GM18951 (cell line): Measurements from ENCODE around the gene VOPP1.

Experiments
- POLR2A ChIP-seq: IDR thresholded peaks from 4 replicates; pipeline ENCODE4 v1.6.1; 2011; ENCODE audit warnings: mild to moderate bottlenecking; ENCODE audit not compliant: insufficient read length, insufficient read depth; ENCODE audit errors: extremely low read depth
- in situ Hi-C: fragments of 300-500 bp; cut with MboI; formaldehyde crosslinking; loops from one replicate; pipeline ENCODE4 v1.12.0; 2022; ENCODE audit warnings: low sequenced_read_pairs, mixed read lengths, inconsistent platforms; ENCODE audit not compliant: unreplicated experiment

The VOPP1 gene

DNA sequence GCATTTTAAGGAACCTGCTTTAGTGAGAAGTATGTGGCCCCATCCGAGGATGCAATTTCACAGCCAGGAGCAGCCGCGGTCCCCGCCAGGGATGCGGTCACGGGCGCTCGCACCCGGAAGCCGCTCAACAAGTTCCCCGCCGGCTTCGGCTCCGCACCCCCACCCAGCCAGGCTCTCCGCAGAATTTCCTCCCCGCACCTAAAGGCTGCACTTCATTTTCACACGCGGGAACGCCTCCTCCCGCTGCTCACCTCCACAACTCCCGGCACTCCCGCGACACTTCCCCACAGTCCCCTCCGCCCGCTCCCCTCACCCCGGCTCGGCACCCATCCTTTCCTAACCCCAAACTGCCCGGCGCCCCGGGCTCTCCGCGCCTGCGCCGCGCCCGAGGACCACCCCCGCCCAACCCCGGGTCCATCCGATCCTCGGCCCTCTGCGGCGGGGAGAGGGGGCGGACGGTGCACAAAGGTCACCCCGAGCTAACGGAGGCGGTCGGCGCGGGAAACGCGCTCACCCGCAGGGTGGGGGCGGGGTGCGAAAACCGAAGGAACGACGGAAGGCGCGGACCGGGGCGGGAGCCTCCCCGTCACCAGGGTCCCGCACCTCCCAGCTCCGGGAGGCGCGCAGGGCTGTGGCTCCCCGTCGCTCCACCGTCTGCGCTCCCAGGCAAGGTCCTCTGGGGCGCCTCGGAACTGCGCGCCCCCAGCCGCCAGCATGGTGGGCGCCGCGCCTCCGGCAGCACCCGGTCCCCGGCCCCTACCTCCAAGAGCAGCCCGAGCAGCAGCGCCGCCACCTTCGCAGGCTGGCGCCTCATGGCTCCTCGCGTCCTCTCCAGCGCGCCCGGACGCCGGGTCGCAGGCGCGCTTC lies 558 bp downstream of the VOPP1 start:
- in situ Hi-C loops = no loop called here
- peak; percentile 59 for TF ChIP-seq POLR2A

DNA sequence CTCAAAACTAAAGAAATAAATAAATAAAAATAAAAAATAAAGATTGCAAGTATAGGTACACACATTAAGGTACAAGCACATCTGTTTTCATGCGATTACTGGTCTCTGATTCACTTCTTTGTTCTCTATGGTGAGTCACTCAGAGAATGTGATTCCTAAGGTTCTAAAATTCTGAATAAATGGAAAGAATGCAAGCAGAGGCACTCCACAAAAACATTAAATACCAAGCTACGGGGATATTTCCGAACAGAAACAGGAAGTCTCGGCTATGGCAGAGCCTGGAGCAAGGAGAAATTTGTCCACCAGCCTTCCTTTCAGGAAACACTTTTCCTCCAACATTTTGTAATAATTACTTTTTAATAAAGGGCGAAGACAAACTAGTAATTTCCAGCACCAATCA lies 1.4 kb downstream of the VOPP1 start:
- in situ Hi-C loops = no loop called here
- TF ChIP-seq POLR2A = no peak

DNA sequence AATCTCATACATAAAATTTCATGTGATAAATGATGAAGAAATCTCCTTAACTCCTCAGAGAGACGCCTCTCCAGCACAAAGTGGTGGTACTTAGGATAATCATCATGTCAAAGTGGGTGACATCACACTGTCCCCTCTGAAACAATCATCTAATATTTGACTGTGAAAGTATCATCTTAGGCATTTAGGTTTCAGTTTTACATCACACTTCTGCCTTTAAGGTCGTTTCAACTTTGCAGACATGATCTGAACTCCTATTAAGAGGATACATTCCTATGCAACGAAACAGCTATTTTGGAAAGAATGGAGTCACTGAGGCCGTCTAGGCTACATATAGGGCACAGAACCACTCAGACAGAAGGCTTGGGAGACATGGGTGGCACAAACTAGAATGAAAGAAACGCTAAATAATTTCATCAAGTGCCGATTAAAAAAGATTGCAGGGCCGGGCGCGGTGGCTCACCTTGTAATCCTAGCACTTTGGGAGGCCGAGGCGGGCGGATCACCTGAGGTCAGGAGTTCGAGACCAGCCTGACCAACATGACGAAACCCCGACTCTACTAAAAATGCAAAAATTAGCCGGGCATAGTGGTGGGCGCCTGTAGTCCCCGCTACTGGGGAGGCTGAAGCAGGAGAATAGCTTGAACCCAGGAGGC lies 2.0 kb downstream of the VOPP1 start:
- peak; percentile 21 for TF ChIP-seq POLR2A
- in situ Hi-C loops = no loop called here

DNA sequence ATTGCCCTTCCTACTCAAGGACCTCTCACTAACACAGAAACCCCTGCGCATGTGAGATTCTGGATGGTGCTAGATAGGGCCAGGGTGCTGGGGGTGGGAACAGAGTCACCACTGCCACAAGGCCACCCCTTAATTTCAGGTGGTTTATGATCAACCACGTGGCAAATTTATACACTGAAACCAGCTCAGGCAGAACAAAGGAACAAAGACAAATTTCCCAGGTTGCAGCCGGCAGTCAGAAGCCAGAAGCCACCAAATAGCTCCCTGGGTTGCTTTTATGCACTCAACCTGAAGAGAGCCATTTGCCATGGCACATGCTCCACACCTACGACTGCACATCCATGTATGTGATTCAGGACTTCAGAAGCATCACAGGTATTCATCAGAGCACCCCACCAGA lies 2.5 kb downstream of the VOPP1 start:
- TF ChIP-seq POLR2A = peak; percentile 54
- in situ Hi-C loops = no loop called here

DNA sequence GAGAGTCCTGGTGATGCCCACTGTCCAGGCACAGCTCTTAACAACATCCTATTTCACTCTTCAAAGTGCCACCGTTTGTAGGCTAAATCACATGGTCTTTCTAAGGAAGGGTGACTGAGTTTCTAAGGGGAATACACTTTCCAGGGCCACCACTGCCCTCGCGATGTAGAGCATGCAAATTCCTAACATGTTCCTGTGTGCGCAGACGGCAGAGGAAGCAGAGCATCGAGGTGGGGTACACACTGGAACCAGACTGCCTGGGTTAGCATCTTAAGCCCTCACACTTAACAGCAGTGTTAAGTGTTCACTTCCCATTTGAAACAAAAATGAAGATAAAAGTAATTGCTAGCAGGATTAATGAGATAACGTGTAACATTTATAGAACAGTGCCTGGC lies 3.0 kb downstream of the VOPP1 start:
- no peak for TF ChIP-seq POLR2A
- in situ Hi-C loops = no loop called here

DNA sequence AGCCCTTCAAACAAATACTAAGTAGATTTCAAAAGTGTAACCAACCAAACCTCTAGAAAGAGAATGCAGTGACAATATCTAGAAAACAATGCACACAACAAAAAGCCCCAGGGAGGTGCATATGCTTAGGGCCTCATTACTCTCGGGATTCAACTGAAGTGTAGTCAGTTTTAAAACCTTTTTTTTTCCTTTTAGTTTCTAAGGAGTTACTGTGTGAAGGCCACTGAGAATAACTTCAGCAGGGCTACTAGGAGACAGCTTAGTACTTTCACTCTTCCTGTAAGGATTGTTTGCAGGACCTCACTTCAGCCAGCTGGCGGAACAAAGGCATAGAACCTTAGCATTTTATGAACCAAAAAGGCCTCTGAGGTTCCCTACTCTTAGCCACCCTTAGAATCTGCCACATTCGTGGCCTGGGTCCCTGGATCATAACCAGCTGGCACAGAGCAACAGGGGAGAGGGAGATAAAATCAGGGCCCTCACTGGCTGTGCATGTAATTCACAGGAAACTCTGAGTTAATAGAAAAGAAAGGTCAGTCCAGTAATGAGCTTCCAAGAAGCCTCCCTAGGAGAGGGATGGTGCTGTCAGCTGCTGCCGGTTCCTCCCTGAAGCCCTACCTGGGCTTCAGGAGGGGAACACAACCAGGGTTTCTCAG lies 3.6 kb downstream of the VOPP1 start:
- in situ Hi-C loops = no loop called here
- peak; percentile 12 for TF ChIP-seq POLR2A

DNA sequence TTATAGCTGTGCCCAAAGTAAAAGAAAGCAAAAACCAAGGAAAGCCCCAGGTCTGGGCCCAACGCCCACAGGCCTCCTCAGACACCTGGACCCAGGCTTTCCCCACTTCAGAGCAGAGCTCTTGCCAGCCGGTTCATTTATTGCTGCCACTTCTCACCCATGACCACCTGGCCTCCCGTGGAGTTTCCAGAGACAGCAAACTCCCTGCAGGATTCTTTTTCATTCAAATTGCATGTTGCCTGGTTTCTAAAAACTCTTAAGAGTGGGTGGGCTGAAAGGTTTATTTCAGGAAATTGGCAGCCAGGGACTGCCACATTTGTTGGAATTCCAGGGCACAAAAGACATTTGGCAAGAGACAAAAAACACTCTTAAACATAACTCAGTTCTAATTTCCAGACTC lies 4.7 kb downstream of the VOPP1 start:
- peak; percentile 15 for TF ChIP-seq POLR2A
- in situ Hi-C loops = no loop called here

DNA sequence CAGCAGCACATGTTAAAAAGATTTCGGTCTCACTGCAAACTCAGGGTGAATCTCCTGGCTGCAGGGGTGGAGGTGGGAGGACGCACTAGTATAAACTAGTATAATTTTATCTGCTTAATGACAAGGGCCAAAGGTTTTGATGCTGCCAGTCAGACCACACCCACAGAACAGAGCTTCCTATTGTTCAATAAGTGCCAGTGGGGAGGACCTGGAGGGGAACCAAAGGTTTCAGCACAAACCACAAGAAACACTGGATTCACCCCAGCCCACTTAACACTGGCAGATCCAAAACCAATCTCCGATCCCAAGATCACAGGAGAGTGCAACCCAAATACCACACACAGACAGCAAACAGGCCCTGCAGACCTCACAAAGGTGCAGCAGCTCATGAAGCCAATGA lies 6.6 kb downstream of the VOPP1 start:
- no peak for TF ChIP-seq POLR2A
- in situ Hi-C loops = no loop called here

DNA sequence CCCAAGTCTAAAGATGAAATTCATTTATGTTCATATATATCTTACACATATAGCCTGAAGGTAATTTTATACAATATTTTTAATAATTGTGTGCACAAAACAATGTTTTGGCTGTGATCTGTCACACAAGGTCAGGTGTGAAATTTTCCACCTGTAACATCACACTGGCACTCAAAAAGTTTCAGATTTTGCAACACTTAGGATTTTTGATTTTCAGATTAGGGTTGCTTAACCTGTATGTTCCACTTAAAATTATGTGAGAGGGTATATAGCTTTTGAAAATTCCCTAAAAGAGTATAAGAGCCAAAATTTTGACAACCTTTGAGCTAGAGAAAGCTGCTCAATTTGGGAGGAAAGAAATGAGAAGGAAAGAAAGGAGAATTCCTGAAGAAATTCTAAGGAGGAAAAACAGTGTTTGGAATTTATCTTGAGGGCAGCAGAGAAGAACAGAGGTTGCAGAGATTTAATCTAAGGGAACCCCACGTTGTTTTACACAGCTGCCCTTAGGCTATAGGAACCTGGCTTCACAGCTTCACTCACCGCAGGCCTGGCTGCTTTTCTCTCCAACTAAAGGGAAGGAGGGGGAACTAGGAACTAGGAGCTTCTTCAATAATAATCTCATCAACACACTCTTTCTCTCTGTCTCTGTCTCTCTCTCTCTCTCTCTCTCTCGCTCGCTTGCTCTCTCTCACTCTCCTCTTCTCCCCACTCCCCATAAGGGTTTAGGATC lies 8.5 kb downstream of the VOPP1 start:
- no peak for TF ChIP-seq POLR2A
- in situ Hi-C loops = no loop called here

DNA sequence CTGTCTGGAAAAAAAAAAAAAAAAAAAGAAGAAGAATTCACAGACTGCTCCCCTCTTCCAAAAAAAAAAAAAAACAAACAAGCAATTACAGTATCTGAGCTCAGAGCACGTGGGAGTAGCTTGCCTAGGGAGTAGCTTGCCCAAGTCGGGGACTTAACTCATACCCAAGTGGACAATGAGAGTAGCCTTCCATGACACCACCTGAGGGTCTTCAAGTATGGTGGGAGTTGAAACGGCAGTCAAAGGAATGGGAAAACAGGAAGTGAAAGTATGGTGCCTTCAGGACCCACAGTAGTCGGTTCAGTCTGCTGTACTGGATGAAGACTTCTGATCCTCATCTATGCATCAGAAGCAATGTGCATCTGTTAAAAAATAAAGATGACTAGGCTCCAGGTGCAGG lies 10.6 kb downstream of the VOPP1 start:
- TF ChIP-seq POLR2A = no peak
- in situ Hi-C loops = no loop called here

DNA sequence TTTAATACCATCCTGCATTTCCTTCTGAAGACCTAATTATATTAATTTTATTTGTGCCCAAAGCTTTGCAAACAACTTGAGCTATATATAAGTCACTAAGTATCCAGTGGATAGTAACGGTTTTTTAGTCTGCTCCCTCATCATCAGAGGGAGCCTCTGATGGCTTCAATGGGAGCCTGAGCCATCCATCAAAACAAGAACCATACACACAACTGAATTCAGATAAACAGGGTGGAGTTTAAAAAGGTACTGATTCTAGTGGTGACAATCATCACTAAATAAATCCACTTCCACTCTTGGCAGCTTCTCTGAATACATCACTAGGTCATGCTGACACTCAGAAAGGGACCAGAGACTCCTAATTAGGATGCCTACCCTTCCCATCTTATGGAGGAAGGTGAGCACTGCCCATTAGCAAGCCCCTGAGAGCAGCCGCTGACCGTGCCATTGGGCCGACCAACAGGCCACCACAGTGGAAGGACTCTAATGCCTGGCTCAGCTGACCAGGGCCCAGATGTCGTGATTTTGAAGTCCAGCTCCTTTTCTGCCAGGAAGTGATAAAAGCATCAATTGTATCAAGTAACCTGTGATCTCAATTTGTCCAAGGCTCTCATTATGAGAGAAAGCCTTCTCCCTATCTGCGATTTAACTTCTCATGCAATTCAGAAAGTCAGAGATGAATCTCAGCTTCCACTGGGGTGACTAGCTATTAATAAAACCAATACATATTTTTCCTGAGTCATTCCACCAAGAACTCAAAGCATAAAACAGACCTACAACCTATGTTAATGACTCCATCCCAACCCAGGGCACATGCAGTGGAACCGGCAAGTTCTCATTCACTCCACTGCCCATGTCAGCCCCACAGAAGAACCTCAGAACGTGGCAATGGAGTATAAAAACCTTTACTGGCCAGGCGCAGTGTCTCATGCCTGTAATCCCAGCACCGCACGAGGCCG lies 13.1 kb downstream of the VOPP1 start:
- in situ Hi-C loops = no loop called here

DNA sequence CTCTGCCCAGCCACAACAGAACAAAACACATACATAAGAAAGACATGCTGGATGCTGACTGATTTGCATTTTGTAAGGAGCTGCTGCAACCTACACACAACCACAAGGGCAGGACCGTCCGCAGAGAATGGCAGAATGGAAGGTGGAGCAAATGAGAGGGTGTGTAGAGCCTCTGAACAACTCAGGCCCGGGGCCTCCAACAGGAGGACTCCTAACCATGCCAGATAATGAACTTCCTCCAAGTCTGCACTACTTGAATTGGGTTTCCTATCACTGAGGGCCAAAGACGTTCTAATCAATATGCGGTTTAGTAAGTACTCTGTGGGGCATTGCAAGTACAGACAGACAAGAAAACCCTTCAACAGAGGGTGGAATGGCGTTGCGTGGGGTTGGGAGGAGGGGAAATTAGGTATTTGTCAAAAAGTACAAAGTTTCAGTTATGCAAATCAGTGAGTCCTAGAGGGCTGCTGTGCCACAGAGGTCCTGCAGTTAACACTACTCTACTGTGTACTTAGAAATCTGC lies 14.6 kb downstream of the VOPP1 start:
- TF ChIP-seq POLR2A = no peak
- in situ Hi-C loops = no loop called here

More for the DNA sequence above, 13.1 kb downstream of the VOPP1 start:
- no peak for TF ChIP-seq POLR2A
